HEK293T (cell line): Measurements from ENCODE around the gene OR5B17.
"Not testable (repeated sequence)": the region's sequence is repeated elsewhere in the genome, so short reads cannot be mapped to it uniquely, and the experiment has no call there.

Experiments used
- CTCF ChIA-PET: fragments of 350-600 bp; formaldehyde crosslinking; extraction: SDS; loops from one replicate; lab custom pipeline; 2021; ENCODE audit warnings: antibody characterized with exemption, inconsistent platforms; lab: Yijun Ruan, JAX
- POLR2A ChIA-PET: fragments of 350-600 bp; formaldehyde crosslinking; extraction: SDS; loops from one replicate; lab custom pipeline; 2020; ENCODE audit warnings: antibody characterized with exemption, inconsistent platforms; lab: Yijun Ruan, JAX
- DNase-seq: peaks from one replicate; pipeline ENCODE4 v3.0.0; 2012; ENCODE audit warnings: mixed read lengths; ENCODE audit errors: extremely low spot score
- ARNT ChIP-seq: fragments of 450-650 bp; IDR thresholded peaks from 2 replicates; pipeline ENCODE4 v1.6.1; 2017; ENCODE audit warnings: mild to moderate bottlenecking
- BHLHE40 ChIP-seq: fragments of 450-650 bp; IDR thresholded peaks from 2 replicates; pipeline ENCODE4 v1.6.1; 2016; ENCODE audit warnings: mild to moderate bottlenecking, moderate library complexity, borderline replicate concordance
- CTBP1 ChIP-seq: fragments of 450-650 bp; IDR thresholded peaks from 2 replicates; pipeline ENCODE4 v1.6.1; 2016; ENCODE audit warnings: borderline replicate concordance
- ELF4 ChIP-seq: fragments of 450-650 bp; IDR thresholded peaks from 2 replicates; pipeline ENCODE4 v1.6.1; 2017; ENCODE audit warnings: antibody characterized with exemption
- FOXA1 ChIP-seq: fragments of 450-650 bp; IDR thresholded peaks from 2 replicates; pipeline ENCODE4 v1.6.1; 2016; ENCODE audit warnings: mild to moderate bottlenecking
- FOXK2 ChIP-seq: fragments of 450-650 bp; IDR thresholded peaks from 2 replicates; pipeline ENCODE4 v1.6.1; 2016; ENCODE audit warnings: mild to moderate bottlenecking
- FOXM1 ChIP-seq: fragments of 450-650 bp; IDR thresholded peaks from 2 replicates; pipeline ENCODE4 v1.6.1; 2017; ENCODE audit warnings: mild to moderate bottlenecking, borderline replicate concordance
- HDGF ChIP-seq: fragments of 450-650 bp; IDR thresholded peaks from 2 replicates; pipeline ENCODE4 v1.6.1; 2017; ENCODE audit warnings: antibody characterized with exemption, borderline replicate concordance
- L3MBTL2 ChIP-seq: fragments of 450-650 bp; conservative IDR thresholded peaks from 2 replicates; pipeline ENCODE4 v1.6.1; 2016; ENCODE audit warnings: mild to moderate bottlenecking
- LEF1 ChIP-seq: fragments of 450-650 bp; IDR thresholded peaks from 2 replicates; pipeline ENCODE4 v1.6.1; 2017; ENCODE audit warnings: mild to moderate bottlenecking, borderline replicate concordance
- NFRKB ChIP-seq: fragments of 450-650 bp; IDR thresholded peaks from 2 replicates; pipeline ENCODE4 v1.6.1; 2016; ENCODE audit warnings: mild to moderate bottlenecking, moderate library complexity
- SP1 ChIP-seq: fragments of 450-650 bp; IDR thresholded peaks from 2 replicates; pipeline ENCODE4 v1.6.1; 2017
- SUZ12 ChIP-seq: fragments of 450-650 bp; IDR thresholded peaks from 2 replicates; pipeline ENCODE4 v1.6.1; 2016; ENCODE audit warnings: mild to moderate bottlenecking
- TARDBP ChIP-seq: fragments of 450-650 bp; IDR thresholded peaks from 2 replicates; pipeline ENCODE4 v1.6.1; 2016
- ZNF384 ChIP-seq: fragments of 450-650 bp; IDR thresholded peaks from 2 replicates; pipeline ENCODE4 v1.6.1; 2016
- TF ChIP-seq, protein P1 (sequence below): fragments of 450-650 bp; IDR thresholded peaks from 2 replicates; pipeline ENCODE4 v1.6.1; 2016

Gene OR5B17

DNA sequence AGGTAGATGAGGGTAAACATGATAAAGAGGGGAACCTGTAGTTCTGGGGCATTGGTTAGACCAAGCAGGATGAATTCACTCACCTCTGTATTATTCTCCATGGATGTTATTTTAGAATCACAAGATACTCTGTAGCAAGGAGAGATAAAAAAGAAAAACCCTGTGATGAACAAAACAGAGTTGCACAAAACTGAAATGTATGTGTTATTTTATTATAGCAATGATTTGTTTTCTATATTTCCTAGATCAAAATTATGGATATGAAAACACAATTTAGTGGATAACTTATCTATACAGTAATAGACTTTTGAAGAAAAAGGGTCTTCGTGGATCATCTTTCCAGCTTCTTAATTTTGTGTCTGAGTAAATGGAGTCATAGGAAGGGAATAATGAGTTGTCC lies at the start of gene OR5B17:
TSS of gene OR5B17 (minus strand) at position 101 of the 400 bp plus-strand sequence. CDS start at position 101, 0 bp downstream.
- no peak for TF ChIP-seq ARNT
- TF ChIP-seq SUZ12: no peak
- TF ChIP-seq L3MBTL2: no peak
- no peak for TF ChIP-seq ELF4
- no peak for TF ChIP-seq CTBP1
- TF ChIP-seq FOXA1: no peak
- no peak for TF ChIP-seq FOXK2
- no peak for TF ChIP-seq NFRKB
- TF ChIP-seq, protein P1, sequence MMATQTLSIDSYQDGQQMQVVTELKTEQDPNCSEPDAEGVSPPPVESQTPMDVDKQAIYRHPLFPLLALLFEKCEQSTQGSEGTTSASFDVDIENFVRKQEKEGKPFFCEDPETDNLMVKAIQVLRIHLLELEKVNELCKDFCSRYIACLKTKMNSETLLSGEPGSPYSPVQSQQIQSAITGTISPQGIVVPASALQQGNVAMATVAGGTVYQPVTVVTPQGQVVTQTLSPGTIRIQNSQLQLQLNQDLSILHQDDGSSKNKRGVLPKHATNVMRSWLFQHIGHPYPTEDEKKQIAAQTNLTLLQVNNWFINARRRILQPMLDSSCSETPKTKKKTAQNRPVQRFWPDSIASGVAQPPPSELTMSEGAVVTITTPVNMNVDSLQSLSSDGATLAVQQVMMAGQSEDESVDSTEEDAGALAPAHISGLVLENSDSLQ: no peak
- no peak for TF ChIP-seq BHLHE40
- TF ChIP-seq LEF1: no peak
- no peak for TF ChIP-seq SP1
- ChIA-PET CTCF (no interaction called here), POLR2A (no interaction called here)
- no peak for DNase-seq

DNA sequence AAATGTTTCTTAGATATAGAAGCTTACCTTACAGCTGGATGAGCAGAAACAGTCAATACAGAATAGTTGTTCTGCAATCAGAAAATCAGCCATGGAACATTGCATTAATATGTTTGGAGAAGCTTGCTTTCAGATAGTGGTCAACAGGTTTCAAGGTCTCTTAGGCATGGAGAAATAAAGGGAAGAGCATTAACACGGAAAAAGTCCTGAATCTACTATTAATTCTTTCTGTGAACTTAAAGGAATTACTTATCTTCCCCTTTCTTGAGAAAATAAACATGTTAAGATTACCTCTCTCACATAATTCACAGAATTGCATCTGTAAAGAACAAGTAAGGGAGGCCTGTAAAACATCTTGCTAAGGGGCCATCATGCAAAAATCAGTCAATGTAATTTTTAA lies 47.9 kb upstream of the OR5B17 start, which contains the start of gene OR5B3:
TSS of gene OR5B3 (minus strand) at position 101 of the 400 bp plus-strand sequence. CDS start 3,465 bp downstream, outside the sequence.
- DNase-seq: no peak
- TF ChIP-seq FOXM1: no peak
- TF ChIP-seq LEF1: no peak
- no peak for TF ChIP-seq ARNT
- no peak for TF ChIP-seq HDGF
- TF ChIP-seq TARDBP: no peak
- TF ChIP-seq CTBP1: no peak
- no peak for TF ChIP-seq NFRKB
- TF ChIP-seq ELF4: no peak
- no peak for TF ChIP-seq FOXA1
- no peak for TF ChIP-seq ZNF384
- no peak for TF ChIP-seq FOXK2
- TF ChIP-seq SUZ12: no peak
- TF ChIP-seq, protein P1: no peak
- TF ChIP-seq L3MBTL2: no peak
- TF ChIP-seq SP1: no peak
- no peak for TF ChIP-seq BHLHE40
- ChIA-PET POLR2A (no interaction called here), CTCF (no interaction called here)

DNA sequence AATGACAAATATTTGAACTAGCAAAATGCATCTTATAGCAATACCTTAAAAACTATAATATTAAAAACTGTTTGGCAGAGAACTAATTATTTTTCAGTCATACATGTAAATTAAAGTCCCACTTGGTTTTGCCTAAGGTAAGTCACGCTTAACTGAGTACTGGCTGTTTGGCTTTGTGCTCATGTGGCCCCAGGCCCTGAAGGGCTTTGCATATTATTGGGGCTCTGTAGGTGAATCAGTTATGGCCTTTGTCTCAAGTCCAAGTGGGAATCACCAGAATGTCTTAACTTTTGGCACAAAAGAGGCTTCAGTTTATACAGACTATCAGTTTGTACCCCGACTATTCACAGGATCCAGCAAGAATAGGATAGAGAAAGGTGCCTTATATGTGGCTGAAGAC lies 40.8 kb upstream of the OR5B17 start:
- CTCF ChIA-PET, DNase-seq: not testable (repeated sequence)

DNA sequence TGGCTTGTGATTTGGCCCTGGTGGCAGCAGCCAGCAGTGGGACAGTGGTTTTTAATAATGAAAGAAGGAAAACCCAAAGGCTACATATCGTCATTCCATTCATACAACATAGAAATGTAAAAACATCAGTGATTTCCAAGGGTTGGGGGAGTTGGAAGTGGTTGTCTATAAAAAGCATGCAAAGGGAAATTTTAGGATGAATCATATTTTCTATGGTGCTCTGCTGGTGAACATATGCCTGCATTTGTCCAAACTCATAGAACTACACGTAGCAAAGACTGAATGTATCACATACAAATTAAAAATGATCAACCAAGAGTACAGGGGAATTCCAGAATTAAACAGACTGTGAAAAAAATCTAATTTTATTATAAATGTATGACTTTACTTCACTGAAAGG lies 36.7 kb upstream of the OR5B17 start:
- POLR2A ChIA-PET: no interaction called here
- CTCF ChIA-PET: no interaction called here
- no peak for TF ChIP-seq ELF4
- no peak for TF ChIP-seq CTBP1
- TF ChIP-seq LEF1: no peak
- no peak for TF ChIP-seq FOXK2
- no peak for TF ChIP-seq FOXM1
- TF ChIP-seq NFRKB: no peak
- no peak for TF ChIP-seq SP1
- no peak for TF ChIP-seq HDGF
- no peak for TF ChIP-seq TARDBP
- TF ChIP-seq ZNF384: no peak
- TF ChIP-seq FOXA1: no peak
- TF ChIP-seq, protein P1: no peak
- TF ChIP-seq SUZ12: no peak
- no peak for TF ChIP-seq ARNT
- no peak for TF ChIP-seq BHLHE40
- no peak for TF ChIP-seq L3MBTL2

More for the DNA sequence above, 40.8 kb upstream of the OR5B17 start:
- POLR2A ChIA-PET: not testable (repeated sequence)

DNA sequence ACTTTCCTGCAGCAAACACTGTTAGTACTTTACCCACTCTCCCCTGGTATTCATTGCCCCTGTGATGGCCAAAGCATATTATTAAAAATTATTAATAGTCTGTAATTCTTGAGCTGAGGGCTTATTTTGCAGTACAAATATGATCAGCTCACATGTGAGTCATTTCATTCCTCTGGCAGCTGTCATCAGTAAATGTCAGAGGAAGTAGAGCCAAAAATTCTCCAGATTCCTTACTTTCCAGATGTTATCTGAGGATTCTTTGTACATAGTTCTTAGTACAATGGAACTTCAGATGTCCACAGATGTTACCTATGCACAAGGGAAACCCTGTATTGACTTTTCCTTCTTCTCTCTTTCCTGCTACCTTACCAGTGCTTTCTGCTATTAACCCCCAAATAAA lies 35.3 kb upstream of the OR5B17 start:
- no peak for TF ChIP-seq LEF1
- CTCF ChIA-PET: no interaction called here
- POLR2A ChIA-PET: no interaction called here
- DNase-seq: no peak

More for the DNA sequence above, 36.7 kb upstream of the OR5B17 start:
- DNase-seq: no peak

DNA sequence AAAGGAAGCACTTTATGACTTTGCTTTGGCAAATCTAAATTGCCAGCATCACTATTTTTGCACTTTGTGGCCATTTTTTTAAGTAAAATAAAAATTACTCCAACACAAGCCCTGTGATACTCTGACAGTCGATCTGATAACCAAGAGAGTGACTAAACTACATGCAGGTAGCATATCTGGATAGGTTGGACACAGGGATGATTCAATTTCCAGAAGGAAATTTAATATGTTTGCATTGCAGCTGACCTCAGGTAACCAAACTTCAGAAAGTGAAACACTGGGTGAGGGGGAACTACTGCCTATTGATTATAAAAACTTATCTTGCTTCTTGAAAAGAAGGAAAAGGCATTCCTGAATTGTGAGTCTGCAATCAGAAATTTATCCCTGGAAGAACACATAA lies 33.9 kb upstream of the OR5B17 start:
- ChIA-PET POLR2A (no interaction called here), CTCF (no interaction called here)
- DNase-seq: no peak
- TF ChIP-seq TARDBP: no peak

DNA sequence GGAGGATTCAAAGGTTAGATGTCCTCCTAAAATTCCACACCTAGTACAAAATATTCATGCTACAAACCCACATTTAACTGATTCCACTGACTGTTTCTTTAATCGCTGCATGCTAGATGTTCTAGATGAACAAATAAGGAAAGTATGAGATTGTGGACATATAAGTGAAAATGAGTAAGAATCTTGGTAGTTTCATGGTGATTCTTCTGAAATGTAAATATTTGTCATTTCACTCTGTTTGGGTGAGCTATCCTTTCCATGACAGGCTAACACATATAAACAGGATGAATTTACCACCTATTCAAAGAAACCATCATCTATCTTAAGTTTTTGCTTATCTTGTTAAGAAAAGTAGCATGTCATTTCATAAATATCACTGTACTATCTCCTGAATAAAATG lies 33.0 kb upstream of the OR5B17 start:
- no peak for DNase-seq
- ChIA-PET CTCF (no interaction called here), POLR2A (no interaction called here)
- TF ChIP-seq FOXA1: no peak
- TF ChIP-seq ELF4: no peak
- TF ChIP-seq FOXM1: no peak
- TF ChIP-seq ARNT: no peak
- no peak for TF ChIP-seq BHLHE40
- TF ChIP-seq SUZ12: no peak
- no peak for TF ChIP-seq L3MBTL2
- TF ChIP-seq FOXK2: no peak
- TF ChIP-seq HDGF: no peak
- TF ChIP-seq, protein P1: no peak
- no peak for TF ChIP-seq SP1
- no peak for TF ChIP-seq TARDBP
- no peak for TF ChIP-seq ZNF384
- TF ChIP-seq CTBP1: no peak
- TF ChIP-seq LEF1: no peak
- no peak for TF ChIP-seq NFRKB
